ENCODE results near the gene SETMAR.
"Not testable (repeated sequence)": the region's sequence is repeated elsewhere in the genome, so short reads cannot be mapped to it uniquely, and the experiment has no call there.

The SETMAR gene

GRCh38 chr3:4303187-4304123 lies at the start of gene SETMAR:
Gene SETMAR (plus strand): TSS chr3:4303369. CDS start chr3:4303371, 2 bp downstream.
- DNase-seq: peak; percentile 96

- no peak for DNase-seq
Observed at GRCh38 chr3:4261406-4261805, 41.8 kb upstream of the SETMAR start.

- no peak for DNase-seq
Observed at GRCh38 chr3:4264040-4264439, 39.1 kb upstream of the SETMAR start.

- peak; percentile 50 for DNase-seq
Observed at GRCh38 chr3:4270720-4271119, 32.4 kb upstream of the SETMAR start.

- peak; percentile 75 for DNase-seq
Observed at GRCh38 chr3:4271834-4272233, 31.3 kb upstream of the SETMAR start.

- no peak for DNase-seq
Observed at GRCh38 chr3:4279516-4280105, 23.6 kb upstream of the SETMAR start.

GRCh38 chr3:4281991-4282390 lies 21.2 kb upstream of the SETMAR start:
- no peak for DNase-seq

GRCh38 chr3:4284865-4285264 lies 18.3 kb upstream of the SETMAR start:
- no peak for DNase-seq

- DNase-seq: no peak
Observed at GRCh38 chr3:4289044-4289443, 14.1 kb upstream of the SETMAR start.

GRCh38 chr3:4290272-4290893 lies 12.8 kb upstream of the SETMAR start:
- peak; percentile 78 for DNase-seq

- DNase-seq: no peak
Observed at GRCh38 chr3:4292301-4292700, 10.9 kb upstream of the SETMAR start.

- no peak for DNase-seq
Observed at GRCh38 chr3:4294616-4295327, 8.4 kb upstream of the SETMAR start.

GRCh38 chr3:4296454-4296853 lies 6.7 kb upstream of the SETMAR start:
- DNase-seq: not testable (repeated sequence)

GRCh38 chr3:4297486-4297885 lies 5.7 kb upstream of the SETMAR start:
- no peak for DNase-seq

- no peak for DNase-seq
Observed at GRCh38 chr3:4302747-4303146, 422 bp upstream of the SETMAR start.

- not testable (repeated sequence) for DNase-seq
Observed at GRCh38 chr3:4305210-4305609, 2.0 kb downstream of the SETMAR start.

- DNase-seq: no peak
Observed at GRCh38 chr3:4306091-4306490, 2.9 kb downstream of the SETMAR start.

- no peak for DNase-seq
Observed at GRCh38 chr3:4306860-4307259, 3.7 kb downstream of the SETMAR start.

GRCh38 chr3:4309491-4310128 lies 6.4 kb downstream of the SETMAR start:
- no peak for DNase-seq

GRCh38 chr3:4310971-4311370 lies 7.8 kb downstream of the SETMAR start:
- DNase-seq: no peak

- DNase-seq: no peak
Observed at GRCh38 chr3:4311496-4311895, 8.3 kb downstream of the SETMAR start.

- DNase-seq: no peak
Observed at GRCh38 chr3:4313606-4314293, 10.6 kb downstream of the SETMAR start.
